ENCODE results near the gene SH2D2A.

GRCh38 chr1:156760796-156761104 lies 55.9 kb downstream of the SH2D2A start:
- TF ChIP-seq ZBTB33 (IDR thresholded peaks at IDR 0.05; ENCODE audit: borderline replicate concordance, low read depth) (no peak), JUND (IDR thresholded peaks at IDR 0.05) (no peak), POLR2AphosphoS5 (IDR thresholded peaks at IDR 0.05; ENCODE audit: low read depth, low read length) (no peak), CTCF (IDR thresholded peaks at IDR 0.05) (no peak), REST (IDR thresholded peaks at IDR 0.05; ENCODE audit: low read depth, low read length) (no peak), RXRA (IDR thresholded peaks at IDR 0.05; ENCODE audit: borderline replicate concordance, low read depth) (no peak), CHD2 (IDR thresholded peaks at IDR 0.05; ENCODE audit: low read length, partially characterized antibody) (no peak), RFX5 (IDR thresholded peaks at IDR 0.05; ENCODE audit: low read length) (no peak), EZH2phosphoT487 (IDR thresholded peaks at IDR 0.05; ENCODE audit: borderline replicate concordance, low read depth) (no peak), MAX (IDR thresholded peaks at IDR 0.05; ENCODE audit: low read depth) (no peak)
